GM18499 (cell line): ENCODE results near the gene ASXL1.

Source experiments
- ATAC-seq: cut with Tn5 transposase; IDR thresholded peaks from one replicate; pipeline ENCODE4 v1.9.1; 2021; ENCODE audit warnings: moderate number of reproducible peaks; ENCODE audit not compliant: insufficient read depth, unreplicated experiment

Gene ASXL1

GRCh38 chr20:32449890-32450401 lies 91.8 kb downstream of the ASXL1 start:
- no peak for ATAC-seq

GRCh38 chr20:32450484-32451061 lies 92.4 kb downstream of the ASXL1 start:
- ATAC-seq, result no peak

GRCh38 chr20:32451340-32451681 lies 93.2 kb downstream of the ASXL1 start:
- ATAC-seq, result no peak

GRCh38 chr20:32451682-32452461 lies 93.7 kb downstream of the ASXL1 start:
- ATAC-seq, result no peak

- no peak for ATAC-seq
These were observed 94.8 kb downstream of the ASXL1 start for GRCh38 chr20:32452776-32453466.

- no peak for ATAC-seq
These were observed 95.5 kb downstream of the ASXL1 start for GRCh38 chr20:32453467-32454163.

- ATAC-seq, result no peak
These were observed 96.3 kb downstream of the ASXL1 start for GRCh38 chr20:32454164-32455145.

- no peak for ATAC-seq
These were observed 97.2 kb downstream of the ASXL1 start for GRCh38 chr20:32455171-32455900.

- ATAC-seq, result no peak
These were observed 98.0 kb downstream of the ASXL1 start for GRCh38 chr20:32455901-32456701.

GRCh38 chr20:32456869-32457478 lies 98.8 kb downstream of the ASXL1 start:
- no peak for ATAC-seq

- no peak for ATAC-seq
These were observed 99.4 kb downstream of the ASXL1 start for GRCh38 chr20:32457479-32457986.

GRCh38 chr20:32458061-32458836 lies 100.1 kb downstream of the ASXL1 start:
- ATAC-seq, result no peak

GRCh38 chr20:32458837-32459220 lies 100.7 kb downstream of the ASXL1 start:
- ATAC-seq, result no peak

GRCh38 chr20:32460231-32460630 lies 102.1 kb downstream of the ASXL1 start:
- ATAC-seq, result no peak

- no peak for ATAC-seq
These were observed 102.7 kb downstream of the ASXL1 start for GRCh38 chr20:32460683-32461320.

- no peak for ATAC-seq
These were observed 103.9 kb downstream of the ASXL1 start for GRCh38 chr20:32461836-32462600.
